Testis (tissue), 2 donors: ENCODE data around the gene OR2M7.

Experiments used
- CTCF ChIP-seq, 3 experiments: fragments of 450-650 bp in 2 of 3; fragments of 200-600 bp in 1 of 3; sonication (generic) in 1 of 3; IDR thresholded peaks; one replicate each; pipeline ENCODE4 v1.5.1; 2016 to 2019; ENCODE audit warnings: antibody characterized with exemption in 3 of 3, mild to moderate bottlenecking in 2 of 3, moderate library complexity in 1 of 3
- POLR2A ChIP-seq: fragments of 450-650 bp; IDR thresholded peaks from one replicate; pipeline ENCODE4 v1.6.1; 2017; ENCODE audit warnings: antibody characterized with exemption, mild to moderate bottlenecking, moderate library complexity

GRCh38 chr1:248277876-248278275 lies 46.5 kb downstream of the OR2M7 start, which contains the start of gene OR2T33:
- TF ChIP-seq CTCF (IDR thresholded peaks at IDR 0.05) = no peak
- TF ChIP-seq POLR2A = no peak
